ENCODE measurements around the gene CFAP73. TPM values are rescaled to one million over a fixed set of nuclear protein-coding genes. Genes with fewer than 3 reads are reported as not detected.

CFAP73 gene
- total RNA-seq, 3 donors from 2014 or later, result 0.29 TPM; not detected in 2

GRCh38 chr12:113207613-113208040 lies 58.1 kb downstream of the CFAP73 start:
- no peak for TF ChIP-seq CTCF (IDR thresholded peaks at IDR 0.05)
- no peak for TF ChIP-seq POLR2A (IDR thresholded peaks at IDR 0.05)
- no peak for TF ChIP-seq POLR2AphosphoS5 (IDR thresholded peaks at IDR 0.05)
- no peak overlapping the region for H3K4me3 ChIP-seq
- intact Hi-C loops (cut with DNase I; ENCODE audit: low total_unique reads), result no loop called here
- no peak for DNase-seq (ENCODE audit: low spot score in 2 of 2)
- no peaks in the 10 kb centered on the region for H3K4me1 ChIP-seq
- H3K27me3 ChIP-seq, result no peaks in the 10 kb centered on the region
- H3K36me3 ChIP-seq, result no peaks in the 10 kb centered on the region
- H3K27ac ChIP-seq, result no peak overlapping the region
- no peaks in the 10 kb centered on the region for H3K9me3 ChIP-seq

- Histone ChIP-seq H3K9me3 (no peaks in the 10 kb centered on the region), H3K27ac (peak overlapping the region; percentile 4 to 21), H3K36me3 (no peaks in the 10 kb centered on the region), H3K4me3 (no peak overlapping the region), H3K4me1 (no peaks in the 10 kb centered on the region), H3K27me3 (no peaks in the 10 kb centered on the region)
- DNase-seq (ENCODE audit: low spot score in 2 of 2), result no peak
- intact Hi-C loops (cut with DNase I; ENCODE audit: low total_unique reads), result no loop called here
- TF ChIP-seq POLR2AphosphoS5 (IDR thresholded peaks at IDR 0.05) (no peak), CTCF (IDR thresholded peaks at IDR 0.05) (no peak), POLR2A (IDR thresholded peaks at IDR 0.05) (no peak)
Measured at GRCh38 chr12:113208041-113208934, 58.8 kb downstream of the CFAP73 start.

Other genes starting within 250 kb of the CFAP73 start
- 10 to 100 TPM; 21.4 to 39.4 (median 23.3) TPM for gene OAS1, start 242.8 kb upstream of the CFAP73 start, total RNA-seq
- 10 to 100 TPM in 1 of 3 donors, 1 to 10 TPM in 2; 5.2 to 15.1 (median 5.9) TPM for gene OAS3, start 211.2 kb upstream of the CFAP73 start, total RNA-seq
- gene OAS2, start 171.2 kb upstream of the CFAP73 start, total RNA-seq, result 1 to 10 TPM; 6.2 to 9.5 (median 7.9) TPM
- 10 to 100 TPM in 2 of 3 donors, 1 to 10 TPM in 1; 7.9 to 46.6 (median 20.0) TPM for gene DTX1, start 93.0 kb upstream of the CFAP73 start, total RNA-seq
- 1 to 10 TPM in 2 of 3 donors, not detected in 1; 1.3 to 6.7 TPM for gene RASAL1, start 14.0 kb upstream of the CFAP73 start, total RNA-seq
- 10 to 100 TPM; 51.5 to 62.1 (median 60.3) TPM for gene DDX54, start 35.8 kb downstream of the CFAP73 start, total RNA-seq
- 10 to 100 TPM in 2 of 3 donors, 1 to 10 TPM in 1; 9.4 to 22.4 (median 15.4) TPM for gene RITA1, start 36.0 kb downstream of the CFAP73 start, total RNA-seq
- 10 to 100 TPM; 46.9 to 71.7 (median 59.5) TPM for gene TPCN1, start 71.7 kb downstream of the CFAP73 start, total RNA-seq
- gene SLC8B1, start 185.4 kb downstream of the CFAP73 start, total RNA-seq, result 10 to 100 TPM; 32.6 to 36.1 (median 35.4) TPM
- 10 to 100 TPM; 15.4 to 59.8 (median 26.9) TPM for gene PLBD2, start 208.9 kb downstream of the CFAP73 start, total RNA-seq

All from breast epithelium (tissue), 4 donors.